Islet of Langerhans (tissue), 1 donor: ENCODE results near the gene APPL1.

Experiments
- FAIRE-seq: peaks from one replicate; lab custom pipeline; 2011; peaks lifted over from hg19 to GRCh38; lab: Jason Lieb, UNC

Gene APPL1

GRCh38 chr3:57227204-57227929, at the start of gene APPL1:
Gene APPL1 (plus strand): TSS chr3:57227729. CDS start chr3:57227884, 155 bp downstream.
- FAIRE-seq = no peak

- FAIRE-seq = no peak
These were observed 47.7 kb upstream of the APPL1 start for GRCh38 chr3:57179580-57180410.

DNA sequence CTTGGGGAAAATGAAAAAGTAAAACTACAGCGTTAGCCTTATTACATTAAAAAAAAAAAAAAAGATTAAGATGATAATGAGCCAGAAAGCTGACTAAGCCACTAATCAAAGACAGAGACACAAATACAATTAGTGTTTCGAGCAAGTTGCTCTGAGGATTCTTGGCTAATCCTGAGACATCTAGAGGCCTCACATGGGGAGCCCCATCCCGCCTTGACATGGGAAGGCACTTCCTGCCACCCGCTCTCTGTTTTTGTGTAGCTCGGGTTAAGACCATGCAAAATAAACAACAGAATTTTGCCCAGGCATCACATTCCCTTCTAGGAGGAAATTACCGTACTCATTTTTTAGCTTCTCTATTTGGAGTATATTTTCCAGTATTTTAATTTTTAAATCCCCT, 43.0 kb upstream of the APPL1 start:
- no peak for FAIRE-seq

DNA sequence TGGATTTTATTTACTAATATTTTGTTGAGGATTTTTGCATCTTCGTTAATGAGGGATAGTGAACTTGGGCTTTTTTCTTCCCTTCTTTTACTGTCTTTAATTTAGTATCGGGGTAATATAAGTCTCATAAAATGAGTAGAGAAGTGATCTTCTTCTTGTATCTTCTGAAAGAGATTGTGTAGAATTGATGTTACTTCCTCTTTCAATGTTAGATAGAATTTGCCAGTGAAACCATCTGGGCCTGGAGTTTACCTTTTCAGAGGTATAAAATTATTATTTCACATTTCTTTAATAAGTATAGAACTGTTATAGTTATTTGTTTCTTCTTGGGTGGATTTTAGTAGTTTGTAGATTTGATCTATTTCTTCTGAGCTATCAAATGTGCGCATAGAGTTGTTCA, 35.5 kb upstream of the APPL1 start:
- no peak for FAIRE-seq

DNA sequence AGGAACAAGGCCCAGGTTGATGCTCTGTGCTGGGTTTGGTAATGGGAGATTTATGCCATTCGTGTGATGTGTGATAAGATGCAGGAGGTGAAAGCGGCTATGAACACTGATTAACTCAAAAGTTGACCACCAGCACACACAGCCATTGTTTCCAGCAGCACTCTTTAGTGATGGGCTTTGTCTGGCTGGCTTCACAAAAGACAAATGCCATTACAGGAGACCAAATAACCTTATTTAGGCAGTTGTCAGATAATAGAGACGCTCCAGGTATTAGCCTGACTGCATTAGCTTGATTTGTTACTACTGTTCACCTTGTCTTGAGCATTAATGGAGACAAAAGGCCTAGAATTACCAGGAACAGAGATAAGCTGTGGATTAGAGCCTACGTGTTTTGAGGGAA, 32.9 kb upstream of the APPL1 start:
- FAIRE-seq = no peak

GRCh38 chr3:57199895-57200297, 27.6 kb upstream of the APPL1 start, which contains the start of gene HESX1:
Gene HESX1 (minus strand): TSS chr3:57199978. CDS start chr3:57199918, 60 bp downstream.
- no peak for FAIRE-seq

GRCh38 chr3:57206423-57206822, 21.1 kb upstream of the APPL1 start:
- FAIRE-seq = no peak

GRCh38 chr3:57221883-57222282, 5.6 kb upstream of the APPL1 start:
- FAIRE-seq = peak; percentile 41

DNA sequence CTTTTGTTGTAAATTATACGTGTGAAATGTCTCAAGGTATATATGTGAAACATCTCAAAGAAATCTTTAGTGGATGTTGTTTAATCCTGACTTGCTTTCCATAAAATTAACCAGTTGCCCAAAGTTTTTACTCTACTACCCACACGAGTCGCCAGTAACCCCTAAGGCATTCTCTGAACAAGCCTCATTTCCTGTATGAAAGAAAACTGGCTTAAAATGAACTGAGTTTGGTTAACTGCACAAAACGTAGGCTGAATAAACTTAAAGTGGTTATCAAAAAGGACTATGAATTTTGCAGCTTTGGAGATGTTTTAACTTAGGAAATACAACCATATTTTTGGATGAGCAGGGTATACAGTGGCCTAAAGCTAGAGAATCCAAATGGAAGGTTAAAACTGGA, 2.7 kb upstream of the APPL1 start:
- FAIRE-seq = no peak

DNA sequence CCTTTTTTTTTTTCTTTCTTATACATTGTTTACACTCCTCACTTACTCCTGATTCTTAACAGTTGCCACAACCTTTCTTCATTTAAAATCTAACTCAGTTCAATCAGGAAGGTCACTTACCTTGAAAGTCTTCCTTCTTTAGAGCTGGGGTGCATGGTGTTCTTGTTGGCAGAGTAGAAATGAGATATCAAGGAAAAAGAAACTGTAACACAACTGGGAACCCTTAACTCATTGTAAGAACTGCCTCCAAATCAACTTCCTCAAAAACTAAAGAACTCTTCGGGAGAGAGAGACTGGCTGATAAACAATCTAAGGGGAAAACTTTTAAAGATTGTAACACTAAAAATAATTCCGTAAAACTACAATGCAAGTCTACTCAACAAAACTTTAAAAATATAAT, 1.4 kb upstream of the APPL1 start:
- no peak for FAIRE-seq

DNA sequence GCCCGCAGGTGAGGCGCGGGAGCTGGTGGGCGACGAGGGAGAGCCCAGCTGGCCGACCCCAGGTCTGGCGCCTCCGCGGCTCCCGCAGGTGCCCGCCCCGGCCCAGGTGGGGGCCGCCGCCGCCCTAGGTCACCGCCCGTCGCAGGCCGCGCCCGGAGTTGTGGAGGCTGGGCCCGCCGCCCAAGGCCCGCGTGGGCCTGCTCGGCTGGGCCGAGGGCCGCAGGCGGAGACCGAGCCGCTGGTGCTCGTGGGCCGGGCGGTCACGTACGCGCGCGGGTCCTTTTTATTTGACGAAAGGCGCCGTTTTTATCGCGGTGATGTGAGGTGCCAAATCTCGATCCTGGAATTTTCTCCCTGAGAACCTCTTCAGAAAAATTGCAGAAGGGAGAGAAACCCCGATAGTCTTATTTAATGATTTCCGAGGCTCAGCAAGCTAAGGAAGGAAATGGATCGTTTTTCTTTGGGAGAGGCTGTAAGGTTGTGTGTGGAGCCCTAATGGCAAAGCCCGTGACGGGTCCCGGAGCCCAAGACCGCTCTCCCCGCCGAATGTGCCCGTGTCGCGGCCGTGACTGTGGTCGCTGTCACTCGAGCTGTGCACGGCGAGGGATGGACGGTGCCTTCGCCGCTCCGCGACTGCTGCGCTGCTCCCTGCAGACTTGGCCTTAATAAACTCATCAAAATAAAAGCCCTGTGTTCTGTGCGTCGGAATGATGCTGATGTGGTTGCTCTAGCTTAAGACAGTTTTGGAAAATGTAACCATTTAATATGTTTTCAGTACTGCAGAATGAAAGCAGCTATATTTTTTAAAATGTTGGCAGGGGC, 612 bp downstream of the APPL1 start:
- FAIRE-seq = no peak

DNA sequence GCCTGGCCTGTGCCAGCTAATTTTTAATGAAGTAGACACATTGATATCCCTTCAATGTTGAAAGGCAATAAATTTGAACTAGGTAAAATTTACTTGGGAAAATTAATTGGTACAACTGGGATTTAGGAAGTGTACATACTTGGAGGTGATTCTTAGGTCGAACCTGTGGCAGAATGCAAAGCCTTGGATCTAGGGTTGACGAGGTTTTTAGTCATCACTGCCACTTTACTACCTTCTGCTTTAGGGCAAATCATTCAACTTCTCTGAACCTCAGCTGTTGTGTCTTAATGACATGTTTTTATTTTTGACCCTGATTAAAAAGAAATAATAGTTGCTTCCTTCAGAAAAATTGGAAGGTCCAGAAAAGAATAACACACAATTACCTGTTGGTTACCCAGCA, 2.5 kb downstream of the APPL1 start:
- FAIRE-seq = no peak

- no peak for FAIRE-seq
These were observed 6.3 kb downstream of the APPL1 start for GRCh38 chr3:57233799-57234198.

DNA sequence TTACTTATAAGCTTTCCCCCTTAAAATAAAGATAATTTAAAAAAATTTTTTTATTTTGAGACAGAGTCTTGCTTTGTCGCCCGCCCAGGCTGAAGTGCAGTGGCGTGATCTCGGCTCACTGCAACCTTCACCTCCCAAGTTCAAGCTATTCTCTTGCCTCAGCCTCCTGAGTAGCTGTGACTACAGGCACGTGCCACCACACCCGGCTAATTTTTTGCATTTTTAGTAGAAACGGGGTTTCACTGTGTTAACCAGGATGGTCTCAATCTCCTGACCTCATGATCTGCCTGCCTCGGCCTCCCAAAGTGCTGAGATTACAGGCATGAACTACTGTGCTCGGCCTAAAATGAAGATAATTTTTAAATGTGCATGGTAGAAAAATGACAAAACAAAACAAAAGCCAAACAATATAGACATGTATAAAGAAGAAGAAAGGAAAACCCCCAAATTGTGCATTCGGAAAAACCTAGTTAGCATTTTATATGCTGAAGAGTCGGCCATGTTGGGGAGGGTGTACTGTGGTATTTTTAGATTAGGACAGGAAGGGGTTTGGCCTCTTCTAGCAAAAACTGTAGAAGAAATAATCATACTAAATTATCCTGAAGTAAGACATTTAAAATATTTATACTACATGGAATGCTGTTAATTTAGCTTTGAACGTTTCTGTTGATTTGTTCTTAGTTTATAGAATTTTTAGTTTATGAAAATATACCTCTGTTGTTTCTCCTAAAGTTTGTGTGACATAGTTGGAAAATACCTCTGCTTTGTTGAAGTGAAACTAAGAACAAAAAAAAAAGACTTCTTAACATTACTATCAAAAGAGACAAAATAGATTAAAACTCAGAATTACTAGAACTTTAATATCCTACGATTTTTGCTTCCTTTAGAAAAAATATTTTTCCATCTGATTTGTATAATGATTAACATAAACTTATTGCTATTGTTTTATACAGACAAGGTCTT, 7.4 kb downstream of the APPL1 start:
- no peak for FAIRE-seq

DNA sequence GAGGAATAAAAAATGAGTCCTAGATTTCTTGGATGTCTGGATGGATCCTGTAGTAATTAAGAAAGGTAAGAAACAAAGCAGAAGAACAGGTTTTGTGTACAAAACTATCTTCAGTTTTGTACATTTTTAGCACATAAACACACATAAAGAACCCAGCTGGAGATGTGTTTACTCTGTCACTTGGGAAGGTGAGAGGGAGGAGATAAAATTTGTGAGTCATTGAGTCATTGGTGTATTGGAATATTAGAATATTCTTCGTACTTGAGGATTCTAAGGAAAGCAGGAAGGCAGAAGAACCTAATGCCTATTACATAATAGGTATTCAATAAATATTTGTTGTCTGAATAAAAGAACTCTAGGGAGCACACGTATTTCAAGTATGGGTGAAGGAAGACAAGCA, 17.4 kb downstream of the APPL1 start:
- no peak for FAIRE-seq

DNA sequence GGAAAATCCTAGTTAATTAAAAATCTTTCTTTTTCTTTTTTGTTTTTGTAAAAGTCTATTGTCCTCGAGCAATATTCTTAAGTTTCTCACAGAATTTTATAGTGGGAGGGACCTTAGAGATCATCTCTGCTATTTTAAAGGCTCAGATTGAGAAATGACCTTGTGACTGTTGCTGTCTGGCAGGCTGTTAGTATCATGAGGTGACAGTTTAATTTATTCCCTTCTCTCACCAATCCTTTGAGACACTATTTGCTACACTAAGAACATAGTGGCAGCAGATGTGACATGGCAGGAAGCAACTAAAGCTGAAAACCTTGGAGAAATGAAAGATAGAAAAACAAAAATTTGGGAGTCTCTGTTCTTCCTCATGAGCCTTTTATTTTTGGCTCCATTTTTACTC, 24.9 kb downstream of the APPL1 start:
- no peak for FAIRE-seq

DNA sequence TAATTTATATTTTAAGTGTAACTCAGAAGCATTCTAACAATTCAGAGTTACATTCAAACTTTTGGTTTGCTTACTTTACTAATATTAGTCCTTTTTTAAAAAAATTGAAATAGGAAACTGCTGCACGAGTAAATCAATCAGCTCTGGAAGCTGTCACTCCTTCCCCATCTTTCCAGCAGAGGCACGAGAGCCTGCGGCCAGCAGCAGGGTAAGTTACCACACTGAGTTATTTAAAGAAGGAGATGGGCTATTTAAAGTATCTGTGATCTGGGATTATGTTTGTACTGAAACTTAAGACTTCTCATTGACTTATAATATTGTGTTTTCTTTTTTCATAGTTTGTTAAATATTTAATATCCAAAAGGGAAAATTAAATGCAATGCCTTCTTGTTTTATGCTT, 29.3 kb downstream of the APPL1 start:
- no peak for FAIRE-seq

DNA sequence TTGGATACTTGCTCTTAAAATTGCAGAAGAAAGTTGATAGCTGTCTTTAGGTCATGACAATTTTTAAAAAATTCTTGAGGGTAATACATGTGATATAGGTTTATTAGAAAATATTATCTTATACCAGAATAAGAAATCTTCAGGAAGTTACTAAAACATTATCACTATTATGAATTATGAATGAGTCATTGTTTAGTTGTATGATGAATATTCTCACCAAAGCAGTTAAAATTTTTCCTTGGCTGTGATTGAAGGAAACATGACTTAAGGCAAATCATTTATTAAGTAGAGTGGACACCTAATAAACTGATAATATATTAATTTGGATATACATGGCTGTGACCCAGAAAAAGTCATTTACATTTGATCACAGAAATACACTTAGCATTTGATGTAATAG, 30.1 kb downstream of the APPL1 start:
- FAIRE-seq = no peak

GRCh38 chr3:57261119-57261518, 33.6 kb downstream of the APPL1 start:
- FAIRE-seq = no peak

DNA sequence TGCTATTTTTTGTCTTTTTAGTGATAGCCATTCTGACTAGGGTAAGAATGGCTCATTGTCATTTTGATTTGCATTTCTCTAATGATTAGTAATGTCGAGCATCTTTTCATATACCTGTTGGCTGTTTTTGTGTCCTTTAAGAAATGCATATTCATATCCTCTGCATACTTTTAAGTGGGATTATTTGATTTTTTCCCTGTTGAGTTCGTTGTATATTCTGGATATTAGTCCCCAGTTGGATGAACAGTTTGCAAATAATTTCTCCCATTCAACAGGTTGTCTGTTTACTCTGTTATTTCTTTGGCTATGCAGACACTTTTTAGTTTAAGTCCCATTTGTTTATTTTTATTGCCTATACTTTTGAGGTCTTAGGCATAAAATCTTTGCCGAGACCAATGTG, 34.4 kb downstream of the APPL1 start:
- peak; percentile 5 for FAIRE-seq

DNA sequence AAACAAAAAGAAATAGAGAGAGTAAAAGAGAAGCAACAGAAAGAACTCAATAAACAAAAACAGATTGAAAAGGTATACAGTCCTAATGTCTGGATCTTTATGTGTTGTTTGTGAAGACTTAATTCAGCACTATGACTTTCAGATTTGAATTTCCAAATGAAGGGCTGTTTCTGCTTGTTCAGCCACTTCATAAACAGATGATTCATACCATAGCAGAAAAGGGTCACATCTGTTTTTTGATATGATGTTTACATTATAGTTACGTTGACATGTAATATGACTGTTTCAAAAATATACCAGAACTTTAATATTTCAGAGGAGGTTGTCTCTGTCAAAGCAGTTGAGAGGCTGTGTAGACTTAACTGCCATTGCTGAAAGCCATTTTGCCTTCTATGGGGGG, 40.9 kb downstream of the APPL1 start:
- FAIRE-seq = no peak

- FAIRE-seq = no peak
These were observed 47.3 kb downstream of the APPL1 start for GRCh38 chr3:57274845-57275244.
